ENCODE data around the gene CEACAM4.

GRCh38 chr19:41624515-41624914 lies 2.4 kb downstream of the CEACAM4 start:
- TF ChIP-seq CTCF (conservative IDR thresholded peaks at IDR 0.05; ENCODE audit: low read depth, low read length) (no peak), POLR2A (IDR thresholded peaks at IDR 0.05; ENCODE audit: low read depth, low read length) (no peak), RFX5 (IDR thresholded peaks at IDR 0.05; ENCODE audit: low read depth, low read length) (no peak), MAFK (IDR thresholded peaks at IDR 0.05; ENCODE audit: low read depth, low read length) (no peak), NFE2L2 (IDR thresholded peaks at IDR 0.05; ENCODE audit: low read depth, low read length) (no peak), MXI1 (IDR thresholded peaks at IDR 0.05; ENCODE audit: borderline replicate concordance, low read depth, low read length) (no peak), RCOR1 (IDR thresholded peaks at IDR 0.05; ENCODE audit: insufficient replicate concordance, low read length) (no peak), BHLHE40 (IDR thresholded peaks at IDR 0.05; ENCODE audit: low read depth, low read length) (no peak), MAZ (IDR thresholded peaks at IDR 0.05; ENCODE audit: borderline replicate concordance, low read depth, low read length) (no peak), USF2 (IDR thresholded peaks at IDR 0.05; ENCODE audit: low read depth, low read length) (no peak)
